C4-2B (cell line): ENCODE data around the gene NCAPD3.

Experiments
- H3K27ac ChIP-seq: fragments of 450-650 bp; 2 replicates; pipeline ENCODE4 v1.5.1; 2017
- ZFX ChIP-seq: fragments of 450-650 bp; IDR thresholded peaks from 2 replicates; pipeline ENCODE4 v1.6.1; 2017
- TF ChIP-seq, protein P1 (sequence below): fragments of 450-650 bp; conservative IDR thresholded peaks from 2 replicates; pipeline ENCODE4 v1.5.1; 2017; ENCODE audit warnings: mild to moderate bottlenecking

The NCAPD3 gene

DNA sequence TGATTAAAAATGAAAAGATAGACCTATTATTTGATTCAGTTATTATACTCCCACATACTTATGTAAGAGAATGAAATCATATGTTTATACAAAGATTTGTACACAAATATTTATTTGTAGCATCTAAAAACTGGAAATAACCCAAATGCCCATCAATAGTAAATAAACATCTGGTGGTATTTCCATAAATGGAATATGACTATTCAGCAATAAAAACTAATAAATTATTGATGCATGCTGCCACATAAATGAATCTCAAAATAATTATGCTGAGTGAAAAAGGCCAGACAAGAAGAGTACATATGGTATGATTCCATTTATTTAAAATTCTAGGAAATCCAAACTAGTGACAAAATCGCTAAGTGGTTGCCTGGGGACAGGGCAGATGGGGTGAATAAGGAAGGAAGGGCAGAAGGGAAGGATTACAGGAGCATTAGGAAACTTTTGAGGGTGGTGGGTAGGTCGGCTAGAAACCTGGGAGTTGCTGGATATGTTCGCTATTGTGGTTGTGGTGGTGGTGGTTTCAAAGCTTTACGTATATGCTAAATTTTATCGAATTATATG is 113.4 kb downstream of the NCAPD3 start:
- TF ChIP-seq ZFX: no peak
- TF ChIP-seq, protein P1, sequence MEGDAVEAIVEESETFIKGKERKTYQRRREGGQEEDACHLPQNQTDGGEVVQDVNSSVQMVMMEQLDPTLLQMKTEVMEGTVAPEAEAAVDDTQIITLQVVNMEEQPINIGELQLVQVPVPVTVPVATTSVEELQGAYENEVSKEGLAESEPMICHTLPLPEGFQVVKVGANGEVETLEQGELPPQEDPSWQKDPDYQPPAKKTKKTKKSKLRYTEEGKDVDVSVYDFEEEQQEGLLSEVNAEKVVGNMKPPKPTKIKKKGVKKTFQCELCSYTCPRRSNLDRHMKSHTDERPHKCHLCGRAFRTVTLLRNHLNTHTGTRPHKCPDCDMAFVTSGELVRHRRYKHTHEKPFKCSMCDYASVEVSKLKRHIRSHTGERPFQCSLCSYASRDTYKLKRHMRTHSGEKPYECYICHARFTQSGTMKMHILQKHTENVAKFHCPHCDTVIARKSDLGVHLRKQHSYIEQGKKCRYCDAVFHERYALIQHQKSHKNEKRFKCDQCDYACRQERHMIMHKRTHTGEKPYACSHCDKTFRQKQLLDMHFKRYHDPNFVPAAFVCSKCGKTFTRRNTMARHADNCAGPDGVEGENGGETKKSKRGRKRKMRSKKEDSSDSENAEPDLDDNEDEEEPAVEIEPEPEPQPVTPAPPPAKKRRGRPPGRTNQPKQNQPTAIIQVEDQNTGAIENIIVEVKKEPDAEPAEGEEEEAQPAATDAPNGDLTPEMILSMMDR: no peak
- no peak overlapping the region for H3K27ac ChIP-seq
